ENCODE measurements around the gene DENND2A.
"Not testable (repeated sequence)": the region's sequence is repeated elsewhere in the genome, so short reads cannot be mapped to it uniquely, and the experiment has no call there.

The DENND2A gene

DNA sequence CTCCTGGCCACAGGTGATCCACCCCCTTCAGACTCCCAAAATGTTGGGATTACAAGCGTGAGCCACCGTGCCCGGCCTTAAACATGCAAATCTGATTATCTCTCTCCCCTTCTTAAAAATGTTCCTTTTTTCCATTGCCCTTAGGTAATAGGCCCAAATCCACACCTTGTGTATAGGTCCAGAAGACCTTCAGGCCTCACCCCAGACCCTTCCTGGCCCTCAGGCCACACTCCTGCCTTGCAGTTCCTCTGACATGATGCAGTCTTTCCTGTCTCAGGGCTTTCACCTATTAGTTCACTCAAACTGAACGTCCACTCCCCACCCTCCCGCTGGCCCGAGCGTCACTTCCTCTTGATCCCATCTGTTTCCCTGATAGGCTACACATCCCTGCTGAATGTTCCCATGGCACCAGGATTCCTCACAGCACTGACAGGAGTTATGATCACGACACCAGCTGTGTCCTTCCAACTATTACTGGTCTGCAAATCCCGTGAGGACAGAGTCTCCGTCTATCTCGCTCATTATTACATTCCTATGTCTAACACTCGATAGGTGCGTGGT lies 46.4 kb downstream of the DENND2A start:
- in situ Hi-C loops (cut with MboI; ENCODE audit: low sequenced_read_pairs), result no loop called here

DNA sequence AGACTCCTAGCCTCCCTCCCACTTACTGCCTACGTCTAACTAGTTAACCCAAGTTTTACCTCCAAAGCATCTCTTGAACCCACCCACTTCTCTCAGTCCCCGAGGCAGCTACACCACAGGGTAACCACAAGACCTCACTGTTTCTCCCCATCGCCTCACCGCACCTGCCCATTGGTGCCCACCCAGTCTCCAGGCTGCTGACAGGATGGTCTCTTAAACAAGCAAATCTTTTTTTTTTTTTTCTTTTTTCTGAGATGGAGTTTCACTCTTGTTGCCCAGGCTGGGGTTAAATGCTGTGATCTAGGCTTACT lies 47.0 kb downstream of the DENND2A start:
- in situ Hi-C loops (cut with MboI; ENCODE audit: low sequenced_read_pairs), result no loop called here

DNA sequence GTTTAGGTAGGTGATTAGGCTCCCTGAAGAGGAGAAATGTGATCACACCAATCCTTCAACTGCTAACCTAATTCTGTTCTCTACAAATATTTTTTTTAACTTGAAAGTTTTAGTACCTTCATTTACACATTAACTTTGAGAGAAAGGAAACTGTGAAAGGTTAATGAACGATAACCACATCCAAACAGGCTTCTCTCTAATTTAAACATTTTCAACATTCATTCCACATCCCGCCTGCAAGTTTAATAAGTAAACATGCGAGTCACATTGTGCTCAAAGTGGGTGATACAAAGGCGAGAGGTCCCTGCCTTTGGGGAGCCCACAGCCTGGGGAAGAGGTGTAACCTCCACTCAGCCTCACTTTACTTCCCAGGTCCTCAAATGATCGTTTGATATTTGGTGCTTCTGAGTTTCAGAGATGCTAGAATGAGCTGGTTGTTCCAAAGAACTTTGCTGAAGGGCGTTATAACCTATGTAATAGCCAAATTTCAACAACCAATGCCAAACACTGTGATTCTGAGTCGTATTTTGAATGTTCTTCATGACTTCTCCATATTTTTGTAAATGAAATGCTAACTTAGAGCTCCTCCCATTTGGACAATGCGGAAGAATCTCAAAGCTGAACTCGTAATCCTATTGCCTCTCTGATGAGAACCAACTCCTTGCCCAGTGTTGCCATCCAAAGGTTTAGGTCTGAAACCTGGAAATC lies 47.5 kb downstream of the DENND2A start:
- in situ Hi-C loops (cut with MboI; ENCODE audit: low sequenced_read_pairs), result no loop called here

DNA sequence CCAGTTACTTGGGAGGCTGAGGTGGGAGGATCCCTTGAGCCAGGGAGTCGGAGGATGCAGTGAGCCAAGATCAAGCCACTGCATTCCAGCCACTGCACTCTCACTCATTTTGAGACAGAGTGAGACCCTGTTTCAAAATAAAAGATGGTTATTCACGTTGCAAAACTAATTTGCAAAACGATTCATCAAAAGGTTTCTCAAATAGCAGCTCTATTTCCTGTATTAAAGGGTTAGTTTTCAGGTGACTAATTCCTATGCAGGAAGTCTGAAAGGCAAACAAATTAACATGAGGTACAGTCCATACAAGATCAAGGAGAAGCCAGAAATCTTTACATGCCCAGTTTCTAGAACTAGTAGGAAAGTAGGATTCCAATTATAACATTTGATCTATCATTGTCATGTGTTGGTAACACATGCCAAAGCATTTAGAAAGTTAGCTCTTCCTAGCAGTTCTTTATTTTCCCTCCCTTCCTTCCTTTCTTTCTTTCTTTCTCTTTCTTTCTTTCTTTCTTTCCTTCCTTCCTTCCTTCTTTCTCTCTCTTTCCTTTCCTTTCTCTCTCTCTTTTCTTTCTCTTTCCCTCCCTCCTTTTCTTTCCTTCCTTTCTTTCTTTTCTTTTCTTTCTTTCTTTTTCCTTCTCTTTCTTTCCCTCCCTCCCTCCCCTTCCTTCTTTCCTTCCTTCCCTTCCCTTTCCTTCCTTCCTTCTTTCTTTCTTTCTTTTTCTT lies 49.3 kb downstream of the DENND2A start:
- in situ Hi-C loops (cut with MboI; ENCODE audit: low sequenced_read_pairs), result no loop called here

DNA sequence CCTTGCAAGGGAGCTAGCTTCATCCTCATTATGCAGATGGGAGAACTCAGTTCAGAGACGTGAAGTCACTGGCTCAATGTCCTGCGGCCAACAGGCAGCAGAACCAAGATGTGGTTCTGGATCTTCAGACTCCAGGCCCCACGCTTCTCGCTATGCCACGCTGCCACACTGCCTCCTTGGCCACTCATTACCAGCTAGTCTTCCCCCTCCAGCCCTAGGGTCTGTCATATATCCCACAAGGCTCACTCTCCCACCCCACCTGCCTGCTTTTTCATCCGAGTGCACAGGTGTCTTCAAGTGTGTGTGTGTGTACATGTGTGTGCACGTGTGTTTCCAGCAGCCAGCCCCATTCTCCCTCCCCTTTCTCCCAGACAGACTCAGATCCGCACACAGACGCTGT lies 53.4 kb downstream of the DENND2A start:
- in situ Hi-C loops (cut with MboI; ENCODE audit: low sequenced_read_pairs), result no loop called here

DNA sequence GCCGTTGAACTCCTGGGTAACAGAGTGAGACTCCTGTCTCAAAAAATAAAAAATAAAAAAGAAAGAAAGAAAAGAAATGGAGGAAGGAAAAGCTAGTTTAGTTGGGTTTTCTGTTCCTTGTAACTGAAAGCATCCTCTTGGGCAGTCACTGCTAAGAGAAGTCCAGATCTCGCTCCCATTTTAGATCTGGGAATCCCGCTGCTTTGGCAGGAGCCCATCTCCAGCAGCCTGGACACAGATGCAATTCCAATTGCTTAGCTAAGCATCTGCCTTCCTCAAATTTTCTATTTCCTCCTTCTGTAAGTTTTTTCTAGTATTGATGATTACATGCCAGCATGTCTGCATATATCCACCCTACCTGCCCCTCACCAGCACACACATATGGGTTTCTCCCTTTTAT lies 54.1 kb downstream of the DENND2A start:
- in situ Hi-C loops (cut with MboI; ENCODE audit: low sequenced_read_pairs), result no loop called here

DNA sequence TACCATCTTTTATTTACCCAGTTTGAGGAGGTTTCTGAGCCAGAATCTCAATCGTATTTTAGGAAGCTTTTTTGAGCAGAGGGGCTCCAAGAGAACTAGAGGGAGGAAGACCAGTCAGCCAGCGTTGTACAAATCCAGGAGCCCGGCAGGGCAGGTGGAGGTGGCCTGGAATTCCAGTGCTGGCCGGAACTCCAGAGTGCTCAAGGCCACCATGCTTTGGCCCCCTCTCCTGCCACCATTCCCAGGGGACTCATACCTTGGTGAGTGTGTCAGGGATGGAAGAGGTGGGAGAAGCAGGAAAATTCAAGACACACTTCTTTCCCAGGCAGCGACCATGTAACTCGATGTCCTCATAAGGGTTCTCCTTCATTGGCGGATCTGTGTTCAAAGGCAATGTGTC lies 55.3 kb downstream of the DENND2A start:
- in situ Hi-C loops (cut with MboI; ENCODE audit: low sequenced_read_pairs), result no loop called here

DNA sequence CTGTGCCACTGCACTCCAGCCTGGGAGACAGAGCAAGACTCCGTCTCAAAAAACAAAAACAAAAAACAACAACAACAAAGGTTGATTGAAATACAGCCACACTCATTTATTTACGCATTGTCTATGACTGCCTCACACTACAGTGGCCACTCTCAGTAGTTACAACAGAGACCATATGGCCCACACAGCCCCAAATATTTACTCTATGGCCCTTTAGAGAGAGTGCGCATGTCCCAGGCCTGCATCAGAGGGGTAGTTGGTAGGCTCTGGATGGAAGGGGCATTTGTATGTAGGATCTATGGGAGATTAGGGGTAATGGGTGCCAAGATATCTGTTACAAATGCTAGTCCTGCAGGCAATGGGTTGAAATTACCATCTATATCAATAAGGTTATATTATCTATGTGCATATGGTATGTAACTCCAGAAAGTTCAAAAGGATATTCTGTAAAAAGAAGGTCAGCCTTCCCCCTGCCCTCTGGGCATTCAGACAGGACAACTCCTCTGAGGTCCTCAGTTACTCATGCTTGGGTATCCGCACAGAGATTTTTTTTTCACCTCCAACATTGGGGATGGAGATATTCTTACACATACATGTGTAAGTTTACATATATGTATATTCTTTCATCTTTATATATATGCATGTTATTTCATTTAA lies 56.3 kb downstream of the DENND2A start:
- in situ Hi-C loops (cut with MboI; ENCODE audit: low sequenced_read_pairs), result no loop called here

DNA sequence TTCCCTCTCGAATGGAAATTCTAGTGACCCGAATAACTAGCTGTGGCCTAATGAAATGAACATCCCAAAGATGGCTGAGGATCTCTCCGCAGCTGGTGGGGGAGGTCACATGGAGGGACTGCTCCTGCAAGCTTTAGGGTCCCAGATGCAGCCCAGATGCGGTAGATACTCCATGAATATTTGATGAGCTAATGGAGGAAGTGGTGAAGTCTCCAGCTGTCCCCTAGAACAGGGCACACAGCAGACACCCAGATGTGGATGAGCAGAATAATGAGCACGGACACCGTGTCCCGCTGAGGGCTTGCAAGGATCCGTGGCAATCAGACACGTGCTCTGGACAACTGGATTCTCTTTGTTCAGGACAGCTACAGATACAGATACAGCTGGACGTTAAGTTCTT lies 59.2 kb downstream of the DENND2A start:
- in situ Hi-C loops (cut with MboI; ENCODE audit: low sequenced_read_pairs), result no loop called here

DNA sequence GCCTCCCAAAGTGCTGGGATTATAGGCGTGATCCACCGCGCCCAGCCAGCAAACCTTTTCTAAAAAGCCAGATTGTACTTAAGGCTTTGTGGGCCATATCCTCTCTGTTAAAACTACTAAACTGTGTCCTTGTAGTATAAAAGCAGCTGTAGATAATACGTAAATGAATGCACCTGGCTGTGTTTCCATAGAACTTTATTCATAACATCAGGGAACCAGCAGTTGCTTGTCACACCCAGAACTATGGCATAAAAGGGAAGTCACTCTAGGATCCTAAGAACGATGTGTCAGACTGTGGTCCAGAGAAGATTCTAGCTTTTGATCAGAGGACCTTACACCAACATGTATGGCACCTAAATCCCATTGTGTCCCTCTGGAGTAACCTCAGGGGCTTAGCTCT lies 63.0 kb downstream of the DENND2A start:
- in situ Hi-C loops (cut with MboI; ENCODE audit: low sequenced_read_pairs), result no loop called here

DNA sequence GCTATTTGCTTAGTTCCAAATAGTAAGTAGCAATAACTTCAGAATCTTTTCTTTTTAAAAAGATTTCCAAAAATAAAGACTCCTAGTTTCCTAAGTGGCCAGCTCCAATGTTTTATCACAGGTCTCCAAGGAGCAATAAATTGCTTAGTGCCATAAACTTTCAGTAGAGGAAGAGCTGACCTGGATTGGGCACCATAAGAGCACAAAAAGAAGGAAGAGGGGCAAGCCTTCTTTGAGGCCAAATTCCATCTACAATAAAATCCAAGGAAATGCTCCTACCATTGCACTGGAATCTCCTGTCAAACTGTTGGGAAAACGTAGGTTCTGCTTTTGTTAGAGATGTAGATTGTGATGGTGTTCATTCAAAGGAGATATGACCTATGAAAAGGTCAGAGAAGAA lies 64.0 kb downstream of the DENND2A start:
- in situ Hi-C loops (cut with MboI; ENCODE audit: low sequenced_read_pairs), result no loop called here

DNA sequence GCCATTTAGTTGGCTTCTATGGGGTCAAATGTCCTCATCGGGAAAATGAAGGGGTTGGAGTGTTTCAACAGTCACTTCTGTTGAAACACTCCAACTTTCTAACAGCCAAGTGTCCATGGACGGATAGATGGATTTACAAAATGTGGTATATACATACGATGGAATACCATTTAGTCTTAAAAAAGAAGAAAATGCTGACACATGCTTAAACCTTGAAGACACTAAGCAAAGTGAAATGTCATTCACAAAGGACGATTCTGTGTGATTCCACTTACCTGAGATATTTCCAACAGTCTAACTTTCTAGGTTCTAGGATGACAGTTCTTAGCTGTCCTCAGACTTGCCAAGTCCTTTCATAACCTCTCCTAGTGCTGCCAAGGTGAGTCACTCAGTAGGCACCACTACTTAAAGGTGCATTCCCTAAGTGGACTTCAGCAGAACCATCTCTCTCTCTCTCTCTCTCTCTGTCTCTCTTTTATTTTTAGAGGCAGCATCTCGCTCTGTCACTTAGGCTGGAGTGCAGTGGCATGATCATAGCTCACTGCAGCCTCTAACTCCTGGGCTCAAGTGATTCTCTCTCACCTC lies 69.0 kb downstream of the DENND2A start:
- in situ Hi-C loops (cut with MboI; ENCODE audit: low sequenced_read_pairs), result no loop called here

DNA sequence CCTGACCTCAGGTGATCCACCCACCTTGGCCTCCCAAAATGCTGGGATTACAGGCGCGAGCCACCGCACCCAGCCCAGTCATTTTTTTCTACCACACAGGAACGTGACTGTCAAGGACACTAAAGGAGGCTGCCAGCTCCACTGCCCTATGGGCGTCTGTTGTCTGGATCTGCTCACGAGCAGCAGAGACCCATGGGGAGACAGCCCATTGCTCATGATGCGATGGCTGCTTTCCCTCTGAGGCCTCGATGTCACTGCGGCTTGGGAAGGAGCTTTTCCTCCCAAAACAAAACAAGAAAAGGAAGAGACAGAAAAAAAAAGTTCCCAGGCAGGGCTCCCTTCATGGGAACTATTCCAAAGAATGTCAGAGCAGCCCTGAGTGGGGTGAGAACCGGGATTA lies 70.5 kb downstream of the DENND2A start:
- in situ Hi-C loops (cut with MboI; ENCODE audit: low sequenced_read_pairs), result no loop called here

DNA sequence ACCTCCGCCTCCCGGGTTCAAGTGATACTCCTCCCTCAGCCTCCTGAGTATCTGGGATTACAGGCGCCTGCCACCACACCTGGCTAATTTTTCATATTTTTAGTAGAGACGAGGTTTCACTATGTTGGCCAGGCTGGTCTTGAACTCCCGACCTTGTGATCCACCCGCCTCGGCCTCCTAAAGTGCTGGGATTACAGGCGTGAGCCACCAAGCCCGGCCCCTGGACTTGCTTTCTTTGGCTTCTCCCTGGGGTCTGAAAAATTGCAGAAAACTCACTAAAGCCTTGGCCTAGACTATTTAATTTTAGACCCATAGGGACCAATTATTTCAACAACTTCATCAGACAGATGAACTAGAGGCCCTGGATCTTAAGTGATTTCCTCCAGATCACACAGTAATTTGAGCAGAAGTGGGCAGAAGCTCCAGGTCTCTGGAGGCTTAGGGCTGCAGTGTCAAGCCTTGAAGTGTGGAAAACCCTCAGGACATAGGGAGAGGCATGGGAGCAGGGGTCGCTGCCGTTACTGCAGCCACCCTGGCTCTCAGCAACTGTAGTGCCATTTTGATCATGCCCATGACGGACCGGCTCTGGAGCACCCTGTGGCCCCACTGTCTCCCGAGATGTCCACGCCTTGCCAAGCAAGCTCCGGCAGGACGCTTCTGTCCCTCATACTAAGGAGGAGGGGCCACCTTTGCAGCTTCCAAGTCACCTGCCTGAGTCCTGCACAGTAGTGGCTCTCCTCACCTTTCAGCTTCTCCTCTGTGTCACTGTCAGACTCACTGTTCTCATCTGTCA lies 72.4 kb downstream of the DENND2A start:
- in situ Hi-C loops (cut with MboI; ENCODE audit: low sequenced_read_pairs), result no loop called here

DNA sequence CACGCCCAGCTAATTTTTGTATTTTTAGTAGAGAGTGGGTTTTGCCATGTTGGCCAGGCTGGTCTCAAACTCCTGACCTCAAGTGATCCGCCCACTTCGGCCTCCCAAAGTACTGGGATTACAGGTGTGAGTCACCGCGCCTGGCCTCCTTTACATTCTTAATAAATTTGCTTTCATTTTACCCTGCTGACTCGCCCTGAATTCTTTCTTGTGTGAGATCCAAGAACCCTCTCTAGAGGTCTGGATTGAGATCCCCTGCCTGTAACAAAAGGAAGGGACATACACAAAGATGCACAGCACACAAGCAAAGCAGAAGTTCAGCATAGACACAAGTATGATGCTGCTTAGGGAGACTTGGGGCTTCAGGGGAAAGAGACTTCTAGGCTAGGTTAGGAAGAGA lies 74.4 kb downstream of the DENND2A start:
- in situ Hi-C loops (cut with MboI; ENCODE audit: low sequenced_read_pairs), result not testable (repeated sequence)

DNA sequence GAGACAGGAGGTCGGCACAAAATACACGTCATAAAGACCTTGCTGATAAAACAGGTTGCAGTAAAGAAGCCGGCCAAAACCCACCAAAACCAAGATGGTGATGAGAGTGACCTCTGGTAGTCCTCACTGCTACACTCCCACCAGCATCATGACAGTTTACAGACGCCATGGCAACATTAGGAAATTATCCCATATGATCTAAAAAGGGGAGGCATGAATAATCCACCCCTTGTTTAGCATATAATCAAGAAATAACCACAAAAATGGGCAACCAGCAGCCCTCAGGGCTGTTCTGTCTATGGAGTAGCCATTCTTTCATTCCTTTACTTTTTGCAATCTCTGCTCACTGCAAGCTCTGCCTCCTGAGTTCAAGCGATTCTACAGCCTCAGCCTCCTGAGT lies 74.9 kb downstream of the DENND2A start:
- in situ Hi-C loops (cut with MboI; ENCODE audit: low sequenced_read_pairs), result not testable (repeated sequence)

DNA sequence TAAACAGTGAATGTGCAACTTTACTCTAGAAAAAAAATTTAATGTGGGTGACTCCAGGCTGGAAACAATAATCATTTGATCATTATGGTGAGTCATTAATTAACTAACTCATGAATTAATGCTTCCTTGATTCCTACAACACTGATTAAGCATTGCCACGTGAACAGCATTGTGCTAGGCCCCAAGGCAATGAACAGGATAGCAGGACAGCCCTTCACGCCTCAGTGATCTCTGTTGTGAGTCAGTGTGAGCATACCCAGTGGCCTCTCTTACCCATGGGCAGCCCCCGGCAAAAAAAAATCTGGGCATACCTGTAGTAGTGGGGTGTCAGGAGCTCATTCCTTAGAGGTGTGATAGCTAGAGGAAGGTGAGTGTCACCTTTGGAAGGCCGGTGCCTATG lies 76.0 kb downstream of the DENND2A start:
- in situ Hi-C loops (cut with MboI; ENCODE audit: low sequenced_read_pairs), result no loop called here

DNA sequence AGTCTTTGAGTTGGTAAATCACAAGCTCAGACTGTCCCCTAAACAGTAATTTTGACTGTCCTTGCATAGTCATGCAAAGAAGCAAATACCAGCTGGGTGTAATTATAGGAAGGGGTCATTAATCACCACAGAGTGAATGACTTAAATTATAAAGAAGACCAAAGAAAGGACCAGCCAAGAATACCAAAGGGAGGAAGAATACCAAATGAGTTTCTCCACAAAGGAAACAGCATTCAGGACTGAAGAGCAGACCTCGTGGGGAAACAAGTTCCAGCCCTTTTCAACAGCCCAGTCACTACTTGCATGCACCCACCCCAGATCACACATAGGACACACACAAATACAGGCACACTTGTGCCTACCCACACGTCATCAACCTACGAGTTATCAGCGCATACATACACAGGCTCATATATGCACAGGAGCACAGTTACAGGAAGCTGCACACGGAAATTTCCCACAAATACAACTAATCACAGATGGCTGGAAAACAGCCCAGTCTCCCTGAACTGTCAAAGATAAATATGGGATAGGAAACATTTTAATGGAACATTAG lies 77.6 kb downstream of the DENND2A start:
- in situ Hi-C loops (cut with MboI; ENCODE audit: low sequenced_read_pairs), result no loop called here

DNA sequence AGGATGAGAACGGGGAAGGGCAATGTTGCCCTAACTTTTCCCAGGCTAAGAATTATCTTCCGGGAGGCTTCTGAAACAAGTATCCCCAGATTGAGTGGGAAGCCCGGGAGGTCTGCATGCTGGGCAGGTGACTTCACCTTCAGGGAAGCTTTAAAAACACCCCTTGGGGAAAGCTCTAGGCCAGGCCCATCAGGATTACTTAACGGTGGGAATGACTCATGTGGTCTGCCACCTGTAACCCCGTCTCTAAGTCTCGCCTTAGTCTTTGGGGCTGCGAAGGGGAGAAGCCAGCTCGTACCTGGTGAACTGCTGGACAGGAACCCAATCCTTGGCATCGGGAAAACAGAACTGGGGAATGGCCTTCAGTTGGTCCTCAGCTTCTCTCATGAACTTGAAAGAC lies 81.2 kb downstream of the DENND2A start:
- in situ Hi-C loops (cut with MboI; ENCODE audit: low sequenced_read_pairs), result no loop called here

DNA sequence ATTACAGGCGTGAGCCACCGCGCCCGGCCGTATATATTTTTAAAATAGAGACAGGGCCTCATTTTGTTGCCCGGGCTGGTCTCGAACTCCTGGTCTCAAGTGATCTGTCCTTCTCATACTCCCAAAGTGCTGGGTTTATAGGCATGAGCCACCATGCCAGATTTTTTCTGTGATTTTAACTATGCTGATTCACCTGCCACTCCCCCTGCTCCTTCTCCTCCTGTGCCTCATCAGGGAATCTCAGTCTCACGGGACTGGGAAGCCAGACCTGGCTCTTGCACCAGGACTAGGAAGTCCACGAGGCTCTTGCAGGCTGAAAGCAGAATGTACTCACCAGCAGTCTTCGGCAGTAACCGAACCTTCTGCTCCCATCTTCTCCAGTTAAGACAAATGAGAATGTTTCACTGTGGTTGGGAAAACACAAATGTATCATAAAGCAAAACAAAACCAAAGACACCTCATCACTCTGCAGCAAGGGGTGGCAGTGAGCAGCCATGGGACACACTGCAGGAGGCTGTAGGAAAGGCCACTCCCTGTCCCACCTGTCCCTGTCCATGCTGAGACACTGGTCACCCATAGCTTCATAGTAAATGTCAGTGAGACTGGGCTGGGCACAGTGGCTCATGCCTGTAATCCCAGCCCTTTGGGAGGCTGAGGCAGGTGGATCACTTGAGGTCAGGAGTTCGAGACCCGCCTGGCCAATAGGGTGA lies 82.6 kb downstream of the DENND2A start:
- in situ Hi-C loops (cut with MboI; ENCODE audit: low sequenced_read_pairs), result no loop called here
